Astrocyte (in vitro differentiated cells and primary cell): Measurements from ENCODE around the gene TPRX1. TPM values are rescaled to one million over a fixed set of nuclear protein-coding genes. Genes with fewer than 3 reads are reported as not detected.

Experiments
- DNase-seq: peaks from one replicate; pipeline ENCODE4 v3.0.0-alpha.2; 2010; ENCODE audit warnings: low read depth
- FAIRE-seq: peaks from 2 replicates; lab custom pipeline; 2011; peaks lifted over from hg19 to GRCh38; lab: Jason Lieb, UNC
- H2AFZ ChIP-seq: 2 replicates; pipeline ENCODE4 v1.6.0; 2012; ENCODE audit warnings: low read depth, low read length, inconsistent platforms
- H3K27ac ChIP-seq: 2 replicates; pipeline ENCODE4 v1.5.1; 2011; ENCODE audit warnings: low read depth, low read length, inconsistent platforms
- H3K27me3 ChIP-seq: 2 replicates; pipeline ENCODE4 v1.6.0; 2011; ENCODE audit warnings: low read length, inconsistent platforms; ENCODE audit not compliant: insufficient read depth
- H3K36me3 ChIP-seq: 2 replicates; pipeline ENCODE4 v1.5.1; 2011; ENCODE audit warnings: low read length, inconsistent platforms; ENCODE audit not compliant: insufficient read depth
- H3K4me1 ChIP-seq: 2 replicates; pipeline ENCODE4 v1.5.1; 2011; ENCODE audit warnings: low read length, inconsistent platforms; ENCODE audit not compliant: insufficient read depth
- H3K4me2 ChIP-seq: 2 replicates; pipeline ENCODE4 v1.6.0; 2012; ENCODE audit warnings: low read length, inconsistent platforms
- H3K4me3 ChIP-seq: 2 replicates; pipeline ENCODE4 v1.5.1; 2011; ENCODE audit warnings: low read depth, mild to moderate bottlenecking, low read length, inconsistent platforms; ENCODE audit not compliant: insufficient read depth
- H3K79me2 ChIP-seq: 2 replicates; pipeline ENCODE4 v1.6.0; 2012; ENCODE audit warnings: mild to moderate bottlenecking, low read length, inconsistent platforms; ENCODE audit not compliant: insufficient read depth
- H3K9ac ChIP-seq: 2 replicates; pipeline ENCODE4 v1.6.0; 2012; ENCODE audit warnings: mild to moderate bottlenecking, low read length, inconsistent platforms
- H3K9me3 ChIP-seq: 2 replicates; pipeline ENCODE4 v1.5.1; 2012; ENCODE audit warnings: low read depth, mild to moderate bottlenecking, low read length, inconsistent platforms; ENCODE audit not compliant: insufficient read depth
- H4K20me1 ChIP-seq: 2 replicates; pipeline ENCODE4 v1.6.0; 2012; ENCODE audit warnings: low read length, inconsistent platforms; ENCODE audit not compliant: insufficient read depth
- H3K27ac Mint-ChIP-seq: one replicate; pipeline ENCODE4 v1.8.0; 2021; ENCODE audit warnings: mild to moderate bottlenecking, mixed read lengths; ENCODE audit not compliant: unreplicated experiment
- H3K27me3 Mint-ChIP-seq: one replicate; pipeline ENCODE4 v1.8.0; 2021; ENCODE audit warnings: low read depth, mixed read lengths; ENCODE audit not compliant: unreplicated experiment
- H3K36me3 Mint-ChIP-seq: one replicate; pipeline ENCODE4 v1.8.0; 2021; ENCODE audit warnings: low read depth, mixed read lengths; ENCODE audit not compliant: unreplicated experiment
- H3K4me1 Mint-ChIP-seq: one replicate; pipeline ENCODE4 v1.8.0; 2021; ENCODE audit warnings: low read depth, mixed read lengths; ENCODE audit not compliant: unreplicated experiment
- H3K4me3 Mint-ChIP-seq: one replicate; pipeline ENCODE4 v1.8.0; 2021; ENCODE audit warnings: mild to moderate bottlenecking, moderate library complexity, mixed read lengths; ENCODE audit not compliant: unreplicated experiment
- H3K9me3 Mint-ChIP-seq: one replicate; pipeline ENCODE4 v1.8.0; 2021; ENCODE audit warnings: mild to moderate bottlenecking, mixed read lengths; ENCODE audit not compliant: unreplicated experiment
- EZH2 ChIP-seq: IDR thresholded peaks from 2 replicates; pipeline ENCODE4 v1.6.1; 2012; ENCODE audit warnings: mild to moderate bottlenecking, low read length, inconsistent platforms; ENCODE audit not compliant: insufficient read depth
- total RNA-seq: library from RNA; stranded (reverse); gene quantifications from 2 replicates; pipeline ENCODE4 v1.2.1, GENCODE V29; 2021
- TF ChIP-seq, protein P1 (sequence below): IDR thresholded peaks from 2 replicates; pipeline ENCODE4 v1.5.1; 2011; ENCODE audit warnings: low read depth, mild to moderate bottlenecking, inconsistent platforms, low read length, moderate library complexity; ENCODE audit not compliant: insufficient read depth

The TPRX1 gene
- total RNA-seq, 1 donor from 2014 or later: not detected

- peaks cover 6% of the 10 kb centered on the region for H3K36me3 ChIP-seq
- H3K27ac Mint-ChIP-seq: no peak overlapping the region
- H3K36me3 Mint-ChIP-seq: peaks cover 15% of the 10 kb centered on the region
- peaks cover 7% of the 10 kb centered on the region for H3K9me3 Mint-ChIP-seq
- no peaks in the 10 kb centered on the region for H3K27me3 Mint-ChIP-seq
- no peaks in the 10 kb centered on the region for H3K79me2 ChIP-seq
- no peak for TF ChIP-seq EZH2
- TF ChIP-seq, protein P1, sequence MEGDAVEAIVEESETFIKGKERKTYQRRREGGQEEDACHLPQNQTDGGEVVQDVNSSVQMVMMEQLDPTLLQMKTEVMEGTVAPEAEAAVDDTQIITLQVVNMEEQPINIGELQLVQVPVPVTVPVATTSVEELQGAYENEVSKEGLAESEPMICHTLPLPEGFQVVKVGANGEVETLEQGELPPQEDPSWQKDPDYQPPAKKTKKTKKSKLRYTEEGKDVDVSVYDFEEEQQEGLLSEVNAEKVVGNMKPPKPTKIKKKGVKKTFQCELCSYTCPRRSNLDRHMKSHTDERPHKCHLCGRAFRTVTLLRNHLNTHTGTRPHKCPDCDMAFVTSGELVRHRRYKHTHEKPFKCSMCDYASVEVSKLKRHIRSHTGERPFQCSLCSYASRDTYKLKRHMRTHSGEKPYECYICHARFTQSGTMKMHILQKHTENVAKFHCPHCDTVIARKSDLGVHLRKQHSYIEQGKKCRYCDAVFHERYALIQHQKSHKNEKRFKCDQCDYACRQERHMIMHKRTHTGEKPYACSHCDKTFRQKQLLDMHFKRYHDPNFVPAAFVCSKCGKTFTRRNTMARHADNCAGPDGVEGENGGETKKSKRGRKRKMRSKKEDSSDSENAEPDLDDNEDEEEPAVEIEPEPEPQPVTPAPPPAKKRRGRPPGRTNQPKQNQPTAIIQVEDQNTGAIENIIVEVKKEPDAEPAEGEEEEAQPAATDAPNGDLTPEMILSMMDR: no peak
- H3K9me3 ChIP-seq: no peaks in the 10 kb centered on the region
- DNase-seq (no peak), FAIRE-seq (no peak)
- peaks cover 21% of the 10 kb centered on the region for H4K20me1 ChIP-seq
- H3K4me3 Mint-ChIP-seq: no peak overlapping the region
- H3K27me3 ChIP-seq: peaks cover 6% of the 10 kb centered on the region
- peaks cover 7% of the 10 kb centered on the region for H3K4me1 Mint-ChIP-seq
- no peaks in the 10 kb centered on the region for H3K4me1 ChIP-seq
- no peak overlapping the region for H3K27ac ChIP-seq
- H3K4me2 ChIP-seq: no peak overlapping the region
- no peak overlapping the region for H3K9ac ChIP-seq
- no peak overlapping the region for H3K4me3 ChIP-seq
- H2AFZ ChIP-seq: no peak overlapping the region
Observed at GRCh38 chr19:47762615-47763308, 41.6 kb downstream of the TPRX1 start.

DNA sequence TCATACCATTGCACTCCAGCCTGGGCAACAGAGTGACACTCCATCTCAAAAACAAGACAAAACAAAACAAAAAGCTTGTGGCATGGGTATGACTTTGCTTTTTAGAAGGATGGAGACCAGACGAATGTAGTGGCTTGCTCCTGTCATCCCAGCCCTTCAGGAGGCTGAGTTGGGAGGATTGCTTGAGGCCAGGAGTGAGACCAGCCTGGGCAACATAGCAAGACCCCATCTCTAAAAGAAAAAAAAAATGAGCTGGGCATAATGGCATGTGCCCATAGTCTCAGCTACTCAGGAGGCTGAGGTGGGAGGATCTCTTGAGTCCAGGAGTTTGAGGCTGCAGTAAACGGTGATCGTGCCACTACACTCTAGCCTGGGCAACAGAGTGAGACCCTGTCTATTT is 42.2 kb downstream of the TPRX1 start:
- peaks cover 4% of the 10 kb centered on the region for H3K27me3 ChIP-seq

More for the DNA sequence above, 42.2 kb downstream of the TPRX1 start:
- H3K27ac Mint-ChIP-seq: no peak overlapping the region
- no peak overlapping the region for H3K4me3 Mint-ChIP-seq
- Histone ChIP-seq H2AFZ (no peak overlapping the region), H3K9ac (no peak overlapping the region), H3K9me3 (no peaks in the 10 kb centered on the region), H3K27ac (no peak overlapping the region), H4K20me1 (peaks cover 27% of the 10 kb centered on the region), H3K79me2 (no peaks in the 10 kb centered on the region), H3K4me3 (no peak overlapping the region), H3K36me3 (peaks cover 8% of the 10 kb centered on the region), H3K4me2 (no peak overlapping the region), H3K4me1 (no peaks in the 10 kb centered on the region)
- peaks cover 4% of the 10 kb centered on the region for H3K9me3 Mint-ChIP-seq
- H3K27me3 Mint-ChIP-seq: no peaks in the 10 kb centered on the region
- FAIRE-seq (no peak), DNase-seq (no peak)
- TF ChIP-seq, protein P1: no peak
- no peak for TF ChIP-seq EZH2
- H3K4me1 Mint-ChIP-seq: peaks cover 7% of the 10 kb centered on the region
- peaks cover 21% of the 10 kb centered on the region for H3K36me3 Mint-ChIP-seq
